HG02840 (cell line): ENCODE data around the gene TPPP2.
"Not testable (repeated sequence)": the region's sequence is repeated elsewhere in the genome, so short reads cannot be mapped to it uniquely, and the experiment has no call there.

ENCODE experiments used
- ATAC-seq: cut with Tn5 transposase; IDR thresholded peaks from one replicate; pipeline ENCODE4 v1.9.1; 2021; ENCODE audit warnings: mild to moderate bottlenecking, moderate library complexity, moderate number of reproducible peaks; ENCODE audit not compliant: unreplicated experiment, low FRiP score

Gene TPPP2

DNA sequence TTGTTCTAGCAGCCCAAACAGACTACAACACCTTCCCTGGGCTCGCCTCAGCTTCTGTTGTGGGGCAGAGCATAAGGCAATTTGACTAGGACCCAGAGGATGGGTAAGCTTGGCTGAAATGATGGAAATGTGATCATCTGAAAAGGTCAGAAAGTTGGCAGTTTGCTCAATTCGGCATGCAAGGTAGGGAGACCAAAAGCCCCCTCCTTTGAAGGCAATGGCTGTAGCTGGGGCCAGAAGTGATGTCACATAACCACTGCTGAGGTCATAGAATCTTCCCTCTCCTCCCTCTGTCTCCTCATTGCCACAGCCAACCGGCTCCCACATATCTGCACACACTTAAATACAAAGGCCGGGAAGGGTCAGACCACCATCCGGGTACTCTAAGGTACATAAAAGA is at the start of gene TPPP2:
Gene TPPP2 (plus strand): TSS at position 301 of the 400 bp plus-strand sequence. CDS start 365 bp downstream, outside the sequence.
- no peak for ATAC-seq

- no peak for ATAC-seq
Measured at GRCh38 chr14:20980906-20981305, 49.1 kb upstream of the TPPP2 start.

DNA sequence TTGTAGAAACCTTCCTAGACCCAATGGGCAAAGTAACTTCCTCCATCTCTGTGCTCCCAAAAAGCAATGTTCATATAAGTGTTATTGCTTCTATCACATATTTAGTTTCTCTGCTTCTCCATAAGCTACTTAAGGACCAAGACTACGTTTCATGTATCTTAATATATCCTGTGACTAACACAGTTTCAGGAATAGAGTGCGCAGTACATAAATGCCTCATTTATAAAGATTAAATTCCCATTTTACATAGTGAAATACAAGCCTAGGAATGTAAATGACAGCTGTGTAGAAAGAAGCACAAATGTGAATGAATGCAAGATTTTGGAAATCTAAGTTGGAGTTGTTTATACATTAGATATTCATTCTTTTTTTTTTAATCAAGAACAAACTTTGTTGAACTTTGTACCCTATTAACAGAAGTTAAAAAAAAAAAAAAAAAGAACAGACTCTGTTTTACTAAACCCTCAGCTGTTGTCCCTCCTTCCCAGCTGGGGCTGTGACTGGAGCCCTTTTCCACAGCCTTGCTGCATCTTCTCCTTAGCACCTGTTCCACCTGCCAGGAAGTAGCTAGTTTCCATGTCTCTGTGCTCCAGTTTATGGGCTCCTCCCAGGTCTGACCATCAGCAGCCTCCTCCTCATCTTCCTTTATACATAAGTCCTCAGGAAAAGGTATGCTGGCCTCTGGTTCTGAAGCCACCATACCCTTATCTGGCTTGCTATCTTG is 47.2 kb upstream of the TPPP2 start:
- ATAC-seq = no peak

- ATAC-seq = not testable (repeated sequence)
Measured at GRCh38 chr14:20985650-20986049, 44.4 kb upstream of the TPPP2 start.

- no peak for ATAC-seq
Measured at GRCh38 chr14:20986811-20987210, 43.2 kb upstream of the TPPP2 start.

GRCh38 chr14:20988717-20989470 is 41.1 kb upstream of the TPPP2 start:
- no peak for ATAC-seq

DNA sequence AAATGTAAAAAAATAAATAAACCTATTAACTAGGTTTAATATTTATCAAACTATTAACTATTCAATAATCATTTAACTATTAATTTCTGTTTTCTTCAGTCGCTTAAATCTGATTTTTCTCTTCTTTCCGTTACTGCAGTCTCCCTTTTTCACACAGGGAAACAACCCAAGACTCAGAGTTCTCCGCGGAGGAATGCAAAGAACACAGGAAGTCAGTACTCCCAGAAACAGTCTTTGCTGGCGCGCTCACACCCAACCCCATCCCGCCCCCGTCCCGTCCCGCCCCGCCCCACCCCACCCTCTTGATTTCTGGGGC is 40.6 kb upstream of the TPPP2 start:
- no peak for ATAC-seq

DNA sequence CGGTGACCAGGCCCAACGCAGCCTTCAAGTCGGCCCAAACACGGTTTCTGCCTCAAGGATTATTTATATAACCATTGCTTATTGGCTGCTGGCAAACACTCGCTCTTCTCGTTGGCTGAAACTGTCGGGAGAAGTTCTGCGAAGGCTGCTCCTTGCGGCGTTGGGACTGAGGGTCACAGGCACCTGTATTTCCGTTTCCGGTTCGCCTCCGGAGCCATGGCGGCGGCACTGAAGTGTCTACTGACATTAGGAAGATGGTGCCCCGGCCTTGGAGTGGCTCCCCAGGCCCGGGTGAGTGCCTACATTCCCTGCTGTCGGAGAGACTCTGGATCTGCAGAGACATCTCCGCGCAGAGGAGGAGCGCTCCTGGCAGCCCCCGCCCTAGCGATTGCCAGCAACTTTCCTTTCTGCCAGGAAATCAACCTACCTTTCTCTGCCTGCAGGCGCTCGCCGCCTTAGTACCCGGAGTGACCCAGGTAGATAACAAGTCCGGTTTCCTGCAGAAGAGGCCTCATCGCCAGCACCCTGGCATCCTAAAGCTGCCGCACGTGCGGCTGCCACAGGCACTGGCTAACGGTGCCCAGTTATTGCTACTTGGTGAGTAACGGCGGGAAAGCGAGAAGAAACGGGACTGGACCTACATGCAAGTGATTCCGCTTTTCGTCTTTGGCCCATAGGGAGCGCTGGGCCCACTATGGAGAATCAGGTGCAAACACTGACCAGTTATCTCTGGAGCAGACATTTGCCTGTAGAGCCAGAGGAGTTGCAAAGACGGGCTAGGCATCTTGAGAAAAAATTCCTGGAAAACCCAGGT is 40.0 kb upstream of the TPPP2 start, which contains the start of gene METTL17:
Gene METTL17 (plus strand): TSS at position 194 of the 814 bp plus-strand sequence. CDS start 23 bp downstream, at position 217.
- ATAC-seq = peak; percentile 93

DNA sequence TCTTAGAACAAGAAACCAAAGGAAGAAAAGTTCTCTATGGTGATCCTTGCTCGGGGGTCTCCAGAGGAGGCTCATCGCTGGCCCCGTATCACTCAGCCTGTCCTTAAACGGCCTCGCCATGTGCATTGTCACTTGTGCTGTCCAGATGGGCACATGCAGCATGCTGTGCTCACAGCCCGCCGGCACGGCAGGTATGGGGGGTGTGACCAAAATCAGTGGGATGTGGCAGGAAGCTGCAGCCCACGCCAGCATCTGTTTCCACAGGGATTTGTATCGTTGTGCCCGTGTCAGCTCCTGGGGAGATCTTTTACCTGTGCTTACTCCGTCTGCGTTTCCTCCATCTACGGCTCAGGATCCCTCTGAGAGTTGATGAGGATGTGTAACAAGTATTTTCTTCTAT is 33.5 kb upstream of the TPPP2 start:
- ATAC-seq = no peak

DNA sequence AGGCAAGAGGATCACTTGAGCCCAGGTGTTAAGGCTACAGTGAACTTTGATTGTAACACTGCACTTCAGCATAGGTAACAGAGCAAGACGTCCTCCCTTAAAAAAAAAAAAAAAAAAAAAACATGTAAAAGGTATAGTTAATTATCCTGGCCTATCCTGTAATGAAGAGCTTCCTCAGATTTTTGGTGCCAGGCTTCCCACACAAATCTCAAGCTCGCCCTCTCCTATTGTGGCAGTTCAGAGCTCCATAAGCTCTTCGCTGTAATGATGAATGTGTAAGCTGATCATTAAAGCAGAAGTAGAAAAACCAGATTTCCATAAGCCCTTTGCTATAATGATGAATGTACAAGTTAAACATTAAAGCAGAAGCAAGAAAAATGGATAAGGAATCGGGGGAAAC is 32.9 kb upstream of the TPPP2 start:
- no peak for ATAC-seq

- no peak for ATAC-seq
Measured at GRCh38 chr14:20997564-20997963, 32.5 kb upstream of the TPPP2 start.

- no peak for ATAC-seq
Measured at GRCh38 chr14:20998139-20998538, 31.9 kb upstream of the TPPP2 start.

DNA sequence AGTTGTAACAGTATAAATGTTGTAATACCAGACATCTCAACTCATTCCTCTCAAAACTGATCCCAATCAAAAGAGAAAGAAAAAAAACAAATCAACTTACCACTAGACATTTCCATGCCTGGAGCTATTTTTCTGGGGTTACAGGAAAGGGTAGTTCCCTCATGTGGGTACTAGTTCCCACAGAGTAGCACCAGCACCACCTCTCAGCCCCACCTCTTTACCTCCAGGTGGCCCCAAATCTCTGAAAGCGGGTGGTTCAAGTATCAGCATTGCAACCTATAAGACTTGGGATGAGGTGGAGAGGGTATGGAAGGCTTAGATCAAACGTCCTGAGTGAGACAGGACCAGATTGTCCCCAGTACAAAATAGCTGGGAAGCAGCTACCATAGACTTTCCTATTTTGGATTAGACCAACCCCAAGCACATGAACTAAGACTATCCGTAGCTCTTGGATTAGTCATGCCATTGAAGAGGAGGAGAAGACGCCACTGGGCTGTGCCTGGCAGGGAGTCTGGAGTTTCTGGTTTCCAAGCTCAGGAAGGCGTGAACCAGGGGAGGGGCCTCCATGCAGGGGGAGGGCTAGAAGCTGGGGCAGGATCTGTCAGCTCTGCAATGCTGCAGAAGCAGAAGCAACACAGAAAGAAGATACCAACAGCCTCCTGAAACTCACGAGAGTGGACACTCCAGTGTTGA is 31.2 kb upstream of the TPPP2 start, which contains the start of gene SLC39A2:
Gene SLC39A2 (plus strand): TSS at position 620 of the 693 bp plus-strand sequence. CDS start 154 bp downstream, outside the sequence.
- ATAC-seq = no peak

DNA sequence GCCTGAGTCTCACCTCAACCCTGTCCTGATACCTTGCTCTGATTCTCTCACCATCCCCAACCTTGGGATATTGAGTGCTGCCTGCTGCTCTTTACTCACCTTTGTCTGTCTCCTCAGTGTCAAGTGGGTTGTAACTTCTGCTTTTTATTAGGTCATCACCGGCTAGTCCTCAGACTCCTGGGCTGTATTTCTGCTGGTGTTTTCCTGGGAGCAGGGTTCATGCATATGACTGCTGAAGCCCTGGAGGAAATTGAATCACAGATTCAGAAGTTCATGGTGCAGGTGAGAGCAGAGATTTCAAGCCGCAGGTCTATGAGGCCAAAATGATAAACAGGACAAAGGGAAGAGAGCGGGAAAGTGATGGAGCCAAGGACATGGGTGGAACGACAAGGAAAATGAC is 30.4 kb upstream of the TPPP2 start:
- ATAC-seq = no peak

GRCh38 chr14:21001218-21001617 is 28.8 kb upstream of the TPPP2 start:
- ATAC-seq = no peak

DNA sequence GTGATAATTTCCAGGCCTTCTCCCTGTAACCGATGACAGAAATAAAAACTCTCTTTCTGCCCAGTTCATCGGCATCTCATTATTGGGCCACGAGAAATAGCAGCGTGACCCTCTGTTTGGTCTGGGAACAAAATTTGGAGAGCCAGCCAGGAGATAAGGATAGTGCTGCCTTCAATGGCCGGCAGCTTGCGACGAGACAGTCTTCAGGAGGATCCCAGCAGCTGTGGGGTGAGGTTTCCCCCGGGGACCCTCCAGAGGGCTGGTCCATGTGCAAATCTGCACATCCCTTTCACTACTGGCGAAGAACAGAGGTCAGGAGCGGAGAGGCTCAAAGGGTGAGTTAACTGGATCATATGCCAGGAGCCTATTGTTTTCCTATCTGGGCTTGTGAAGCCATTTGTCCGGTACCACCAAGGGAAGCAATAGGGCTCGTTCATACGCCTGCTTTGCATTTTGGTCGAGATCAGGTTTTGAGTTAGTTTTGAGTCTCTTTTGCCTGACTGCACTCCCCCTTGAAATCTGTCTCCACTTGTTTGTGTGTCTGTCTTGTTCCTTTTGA is 26.1 kb upstream of the TPPP2 start:
- no peak for ATAC-seq

DNA sequence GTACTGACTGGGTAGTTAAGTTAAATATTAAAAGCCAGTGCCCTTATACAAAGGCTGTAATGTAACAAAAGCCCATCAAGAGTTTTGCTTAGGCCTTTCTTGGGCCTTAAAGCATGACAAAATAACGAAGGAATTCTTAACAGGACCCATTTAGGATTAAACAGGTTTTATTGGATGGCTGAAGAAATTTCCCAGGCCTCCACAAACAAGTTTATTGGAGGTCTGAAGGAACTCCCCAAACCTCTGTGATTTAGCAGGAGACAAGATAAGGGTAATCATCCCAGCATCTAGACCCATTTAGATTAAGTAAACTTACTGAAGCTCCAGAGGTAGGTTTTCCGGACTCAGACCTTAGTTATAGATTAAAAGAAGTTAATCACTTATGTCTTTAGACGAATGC is 20.3 kb upstream of the TPPP2 start:
- not testable (repeated sequence) for ATAC-seq

DNA sequence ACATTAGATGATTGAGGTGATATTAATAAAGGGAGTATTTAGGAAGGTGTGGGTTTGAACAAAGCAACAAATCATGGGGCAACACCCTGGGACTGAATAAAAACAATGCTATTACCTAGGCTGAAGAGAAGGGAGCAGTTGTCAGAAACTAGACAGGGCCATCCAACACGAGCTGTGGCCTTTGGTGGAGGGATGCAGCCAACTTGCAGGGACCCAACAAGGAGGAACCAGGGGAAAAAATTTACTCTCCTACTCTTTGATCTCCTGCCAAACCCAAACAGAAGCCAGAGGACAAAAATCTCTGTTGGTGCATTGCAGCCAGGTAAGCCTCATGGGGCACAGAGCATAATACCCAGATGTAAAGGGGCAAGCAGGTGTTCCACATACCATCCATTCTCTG is 18.9 kb upstream of the TPPP2 start:
- no peak for ATAC-seq

DNA sequence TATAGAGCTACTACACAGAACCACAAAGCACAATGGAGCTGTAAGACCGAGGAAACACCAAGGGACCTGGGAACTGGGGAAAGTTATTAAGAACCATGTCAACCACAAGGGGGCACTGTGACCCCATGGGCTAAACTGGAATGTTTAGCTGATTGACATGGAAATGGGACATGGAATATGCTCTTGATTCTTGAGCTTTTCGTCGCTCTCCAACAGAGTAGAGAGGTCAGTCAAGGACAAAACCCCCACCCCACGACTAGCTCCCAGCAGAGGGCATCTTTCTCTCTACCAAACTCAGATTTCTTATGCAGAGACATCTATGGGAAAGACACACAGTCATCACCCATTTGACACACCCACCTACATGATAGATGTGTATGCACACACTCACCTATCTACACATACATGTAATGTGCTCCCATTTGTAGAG is 15.2 kb upstream of the TPPP2 start:
- no peak for ATAC-seq

- no peak for ATAC-seq
Measured at GRCh38 chr14:21015312-21015711, 14.7 kb upstream of the TPPP2 start.
